VCaP (cell line): Measurements from ENCODE around the gene FAT2.
A peak's percentile ranks its signal among the peaks of the same experiment; 100 is the strongest.
"Not testable (repeated sequence)": the region's sequence is repeated elsewhere in the genome, so short reads cannot be mapped to it uniquely, and the experiment has no call there.

ENCODE experiments used
- H3K27ac ChIP-seq: fragments of 450-650 bp; 2 replicates; pipeline ENCODE4 v1.5.1; 2017
- TF ChIP-seq, protein P1 (sequence below): fragments of 450-650 bp; conservative IDR thresholded peaks from 2 replicates; pipeline ENCODE4 v1.5.1; 2017; ENCODE audit warnings: mild to moderate bottlenecking, moderate library complexity

Gene FAT2

DNA sequence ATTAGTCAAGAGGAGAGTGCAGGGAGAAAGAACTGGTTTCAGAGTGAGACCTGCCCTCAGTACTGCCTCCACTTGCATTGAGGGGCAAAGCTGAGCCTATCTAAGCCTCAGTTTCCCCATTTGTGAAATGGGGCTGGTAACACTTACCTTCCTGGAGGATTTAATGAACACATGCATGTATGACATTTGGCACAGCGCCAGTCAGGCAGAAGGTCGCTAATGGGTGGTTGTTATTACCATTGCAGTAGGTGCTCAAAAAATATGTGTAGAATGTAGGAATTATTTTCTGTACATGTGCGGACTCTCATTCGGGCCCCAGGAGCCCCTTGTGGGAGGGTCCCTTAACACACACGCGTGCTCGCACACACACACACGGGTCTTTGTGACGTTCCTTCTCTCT is 10.9 kb downstream of the FAT2 start:
- H3K27ac ChIP-seq, result no peak overlapping the region
- TF ChIP-seq, protein P1, sequence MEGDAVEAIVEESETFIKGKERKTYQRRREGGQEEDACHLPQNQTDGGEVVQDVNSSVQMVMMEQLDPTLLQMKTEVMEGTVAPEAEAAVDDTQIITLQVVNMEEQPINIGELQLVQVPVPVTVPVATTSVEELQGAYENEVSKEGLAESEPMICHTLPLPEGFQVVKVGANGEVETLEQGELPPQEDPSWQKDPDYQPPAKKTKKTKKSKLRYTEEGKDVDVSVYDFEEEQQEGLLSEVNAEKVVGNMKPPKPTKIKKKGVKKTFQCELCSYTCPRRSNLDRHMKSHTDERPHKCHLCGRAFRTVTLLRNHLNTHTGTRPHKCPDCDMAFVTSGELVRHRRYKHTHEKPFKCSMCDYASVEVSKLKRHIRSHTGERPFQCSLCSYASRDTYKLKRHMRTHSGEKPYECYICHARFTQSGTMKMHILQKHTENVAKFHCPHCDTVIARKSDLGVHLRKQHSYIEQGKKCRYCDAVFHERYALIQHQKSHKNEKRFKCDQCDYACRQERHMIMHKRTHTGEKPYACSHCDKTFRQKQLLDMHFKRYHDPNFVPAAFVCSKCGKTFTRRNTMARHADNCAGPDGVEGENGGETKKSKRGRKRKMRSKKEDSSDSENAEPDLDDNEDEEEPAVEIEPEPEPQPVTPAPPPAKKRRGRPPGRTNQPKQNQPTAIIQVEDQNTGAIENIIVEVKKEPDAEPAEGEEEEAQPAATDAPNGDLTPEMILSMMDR, result no peak

DNA sequence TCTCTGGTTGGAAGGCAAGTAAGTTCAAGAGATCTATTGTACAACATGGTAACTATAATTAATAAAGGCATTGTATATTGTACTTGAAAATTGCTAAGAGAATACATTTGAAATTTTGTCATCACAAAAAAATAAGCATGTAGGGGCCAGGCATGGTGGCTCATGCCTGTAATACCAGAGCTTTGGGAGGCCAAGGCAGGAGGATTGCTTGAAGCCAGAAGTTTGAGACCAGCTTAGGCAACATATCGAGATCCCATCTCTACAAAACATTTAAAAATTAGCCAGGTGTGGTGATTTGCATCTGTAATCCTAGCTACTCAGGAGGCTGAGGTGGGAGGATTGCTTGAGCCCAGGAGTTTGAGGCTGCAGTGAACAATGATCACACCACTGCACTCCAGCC is 12.0 kb downstream of the FAT2 start:
- not testable (repeated sequence) for H3K27ac ChIP-seq

DNA sequence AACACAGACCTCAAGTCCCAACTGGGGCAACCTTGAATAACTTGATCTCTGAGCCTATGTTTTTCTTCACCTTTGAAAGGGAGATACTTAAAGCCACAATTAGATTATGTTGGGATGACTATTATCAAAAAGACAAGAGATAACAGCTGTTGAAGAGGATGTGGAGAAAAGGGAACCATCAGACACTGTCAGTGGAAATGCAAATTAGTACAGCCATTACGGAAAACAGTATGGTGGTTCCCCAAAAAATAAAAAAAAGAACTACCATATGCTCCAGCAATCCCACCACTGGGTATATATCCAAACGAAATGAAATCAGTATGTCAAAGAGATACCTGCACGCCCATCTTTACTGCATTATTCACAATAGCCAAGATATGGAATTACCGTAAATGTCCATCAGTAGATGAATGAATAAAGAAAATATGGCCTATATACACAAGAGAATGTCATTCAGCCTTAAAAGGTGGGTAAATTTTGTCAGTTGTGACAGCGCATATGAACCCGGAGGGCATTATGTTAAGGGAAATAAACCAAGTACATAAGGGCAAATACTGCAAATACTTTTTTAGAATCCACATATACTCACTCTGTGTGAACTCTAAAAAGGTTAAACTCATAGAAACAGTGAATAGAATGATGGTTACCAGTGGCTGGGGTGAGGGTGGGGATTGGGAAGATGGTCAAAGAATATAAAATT is 12.7 kb downstream of the FAT2 start:
- TF ChIP-seq, protein P1, result no peak
- H3K27ac ChIP-seq, result no peak overlapping the region

DNA sequence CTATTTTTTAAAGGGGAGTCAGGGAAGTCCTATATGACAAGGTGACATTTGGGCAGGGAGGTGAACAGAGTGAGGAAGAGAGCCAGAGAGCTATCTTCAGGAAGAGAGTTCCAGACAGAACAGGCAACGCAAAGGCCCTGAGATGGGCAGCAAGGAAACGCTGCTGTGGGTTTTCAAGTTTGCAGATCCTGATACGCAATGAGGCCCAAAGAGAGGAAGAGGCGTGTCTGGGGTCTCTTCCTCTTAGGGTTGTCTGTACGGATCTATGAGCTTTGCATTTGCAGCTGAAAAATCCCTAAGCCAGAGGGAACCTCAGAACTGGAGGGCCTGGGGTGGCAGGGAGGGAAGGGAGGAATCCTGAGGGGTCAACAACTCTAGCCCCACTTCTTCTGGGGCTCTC is 13.6 kb downstream of the FAT2 start:
- H3K27ac ChIP-seq, result no peak overlapping the region
- TF ChIP-seq, protein P1, result no peak

DNA sequence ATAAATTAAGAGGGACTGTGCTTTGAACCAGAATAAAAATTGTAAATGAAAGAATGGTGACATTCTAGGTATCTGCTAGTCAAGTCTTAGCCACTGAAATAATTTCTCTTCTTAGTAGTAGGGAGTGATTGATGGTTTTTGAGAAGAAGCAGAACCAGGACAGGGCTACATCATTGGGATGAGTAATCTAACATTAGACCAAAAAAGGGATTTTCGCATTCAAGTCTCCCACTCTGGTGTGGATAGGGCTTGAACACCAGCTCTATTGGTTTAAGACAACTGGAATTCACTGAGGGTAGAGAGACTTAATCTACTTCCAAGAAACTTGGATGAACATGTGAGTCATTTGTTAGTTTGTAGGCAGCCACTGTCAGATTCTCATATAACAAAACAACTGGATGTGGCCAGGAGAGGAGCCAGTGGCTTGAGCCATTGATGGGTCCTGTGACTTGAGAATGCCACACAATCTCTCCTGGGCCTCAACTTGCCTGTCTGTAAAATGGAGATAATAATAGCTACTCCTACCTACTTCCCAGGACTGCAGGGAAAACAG is 16.6 kb downstream of the FAT2 start:
- H3K27ac ChIP-seq, result no peak overlapping the region
- TF ChIP-seq, protein P1, result no peak

DNA sequence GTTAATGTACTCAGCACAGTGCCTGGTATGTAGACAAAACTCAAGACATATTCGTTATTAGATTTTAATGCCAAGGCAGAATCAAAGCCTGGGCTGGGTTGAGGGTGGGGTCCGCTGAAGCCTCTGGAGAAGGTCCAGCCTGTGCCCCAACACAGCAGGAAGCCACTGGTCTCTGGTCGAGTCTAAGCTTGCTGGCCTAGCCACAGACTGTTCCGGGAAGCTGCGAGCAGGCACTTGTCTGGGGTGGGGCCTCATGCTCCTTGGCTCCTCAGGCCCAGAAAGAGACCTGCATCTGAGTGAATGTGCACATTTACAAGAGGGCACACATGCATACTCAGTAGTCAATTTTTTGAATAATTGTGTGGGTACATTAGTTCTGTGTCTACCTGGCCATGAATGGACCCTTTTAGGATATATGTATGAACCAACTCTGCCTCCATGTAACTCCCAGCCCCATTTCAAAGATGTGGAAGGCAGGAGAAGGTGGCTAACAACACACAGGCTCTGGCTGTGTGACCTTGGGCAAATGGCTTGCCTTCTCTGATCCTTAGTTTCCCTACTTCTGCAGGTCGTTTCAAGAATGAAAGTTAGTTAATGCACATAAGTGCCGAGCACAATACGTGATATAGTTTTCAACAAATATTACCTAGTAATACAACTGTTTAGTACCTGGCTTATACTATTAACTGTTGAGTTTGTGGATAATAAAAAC is 18.3 kb downstream of the FAT2 start:
- TF ChIP-seq, protein P1, result no peak
- no peak overlapping the region for H3K27ac ChIP-seq

DNA sequence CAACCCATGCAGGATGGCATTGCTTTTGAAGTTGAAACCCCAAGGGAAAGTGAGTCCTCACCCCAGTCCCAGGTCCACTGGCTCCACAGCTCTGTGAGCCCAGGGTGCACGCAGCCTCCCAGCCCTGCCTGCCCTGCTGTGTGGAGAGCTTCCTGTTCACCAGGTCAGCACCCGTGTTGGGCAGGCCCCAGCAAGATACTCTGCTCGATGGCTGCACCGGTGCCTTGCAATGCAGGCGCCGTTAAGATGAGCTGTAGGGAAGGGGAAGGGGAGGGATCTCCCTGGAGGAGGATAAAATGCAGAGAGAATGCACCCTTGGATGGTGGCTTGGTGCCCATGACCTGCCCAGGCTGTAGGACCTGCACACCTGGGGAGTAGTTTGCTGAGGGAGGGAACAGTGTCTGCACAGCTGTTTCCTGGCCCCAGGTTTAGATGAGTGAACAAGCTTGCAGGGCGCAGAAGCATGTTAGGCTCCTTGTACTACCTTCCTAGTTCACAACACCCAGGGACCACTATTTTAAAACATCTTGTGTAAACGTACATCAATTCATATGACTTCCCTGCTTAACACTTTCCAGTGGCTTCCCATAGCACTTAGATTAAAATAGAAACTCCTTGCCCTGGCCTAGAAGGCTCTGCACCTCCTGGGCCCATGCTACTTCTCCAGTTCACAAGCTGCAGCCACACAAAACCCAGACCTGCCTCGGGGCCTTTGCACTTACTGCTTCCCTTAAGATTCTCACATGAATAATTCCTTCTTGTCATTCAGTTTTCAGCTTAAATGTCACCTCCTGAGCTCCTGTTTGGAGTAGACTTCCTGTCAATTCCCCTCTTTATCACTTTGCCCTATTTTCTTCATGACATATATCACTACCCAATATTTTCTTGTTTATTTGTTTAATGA is 19.6 kb downstream of the FAT2 start:
- TF ChIP-seq, protein P1, result no peak

More for the DNA sequence above, 19.6 kb downstream of the FAT2 start:
- peak overlapping the region; percentile 64; the same call in 1 of the 2 replicates for H3K27ac ChIP-seq
